H1 (cell line): ENCODE data around the gene TOP3B. TPM values are rescaled to one million over a fixed set of nuclear protein-coding genes. Genes with fewer than 3 reads are reported as not detected.

Source experiments
- CTCF ChIA-PET: fragments of 300-600 bp; sonication (Branson Sonifier 250); formaldehyde crosslinking; loops from one replicate; lab custom pipeline; 2021; ENCODE audit not compliant: partially characterized antibody; lab: Charles Lee
- POLR2A ChIA-PET: fragments of 300-600 bp; sonication (Branson Sonifier 250); formaldehyde crosslinking; loops from one replicate; lab custom pipeline; 2021; ENCODE audit warnings: inconsistent platforms; ENCODE audit not compliant: partially characterized antibody; lab: Charles Lee
- DNase-seq, 2 experiments: peaks; one replicate each; pipeline versions ENCODE4 v3.0.0 to v3.0.0-alpha.2; 2010 to 2022; ENCODE audit warnings: low spot score in 2 of 2, low read depth in 1 of 2, mixed read lengths in 1 of 2
- FAIRE-seq: peaks from 2 replicates; lab custom pipeline; 2011; peaks lifted over from hg19 to GRCh38; lab: Jason Lieb, UNC
- H2AFZ ChIP-seq: 2 replicates; pipeline ENCODE4 v1.8.1; 2012; ENCODE audit warnings: low read length, inconsistent platforms
- H2AK5ac ChIP-seq: 2 replicates; pipeline ENCODE4 v1.6.1; 2013; ENCODE audit warnings: low read depth, low read length
- H2BK120ac ChIP-seq: replicated peaks from 2 replicates; pipeline ENCODE3; 2013; ENCODE audit warnings: low read depth, low read length, inconsistent platforms
- H2BK12ac ChIP-seq: 2 replicates; pipeline ENCODE4 v1.6.1; 2013; ENCODE audit warnings: low read depth, low read length
- H2BK15ac ChIP-seq: 2 replicates; pipeline ENCODE4 v1.6.1; 2013; ENCODE audit warnings: low read length
- H2BK20ac ChIP-seq: 2 replicates; pipeline ENCODE4 v1.6.1; 2013; ENCODE audit warnings: low read length
- H2BK5ac ChIP-seq: 2 replicates; pipeline ENCODE4 v1.6.1; 2013; ENCODE audit warnings: low read depth, low read length
- H3K14ac ChIP-seq: 2 replicates; pipeline ENCODE4 v1.6.1; 2013; ENCODE audit warnings: inconsistent platforms; ENCODE audit not compliant: insufficient read length
- H3K18ac ChIP-seq: 2 replicates; pipeline ENCODE4 v1.6.1; 2013; ENCODE audit warnings: low read length; ENCODE audit errors: extremely low read depth
- H3K23ac ChIP-seq: 2 replicates; pipeline ENCODE4 v1.6.1; 2013; ENCODE audit warnings: inconsistent platforms; ENCODE audit not compliant: insufficient read length
- H3K23me2 ChIP-seq: 2 replicates; pipeline ENCODE4 v1.6.1; 2013; ENCODE audit warnings: low read depth, low read length
- H3K27ac ChIP-seq: 2 replicates; pipeline ENCODE4 v1.6.1; 2011; ENCODE audit warnings: low read depth, low read length, inconsistent platforms
- H3K27me3 ChIP-seq, 4 experiments: replicated peaks in 1 of 4; 1 replicate in 1 of 4; 2 replicates in 3 of 4; pipeline versions ENCODE4 v1.6.1 to v1.8.1; 2011 to 2013; ENCODE audit warnings: low read length in 3 of 4, mild to moderate bottlenecking in 3 of 4, inconsistent platforms in 2 of 4, mixed read lengths in 2 of 4, moderate library complexity in 1 of 4; ENCODE audit not compliant: control insufficient read depth in 3 of 4, insufficient read depth in 3 of 4; ENCODE audit errors: extremely low read depth in 1 of 4
- H3K36me3 ChIP-seq, 4 experiments: 2 replicates each; pipeline versions ENCODE4 v1.6.1 to v1.8.1; 2011 to 2013; ENCODE audit warnings: mild to moderate bottlenecking in 4 of 4, low read length in 3 of 4, moderate library complexity in 2 of 4, control low read depth in 1 of 4, inconsistent platforms in 1 of 4; ENCODE audit not compliant: insufficient read depth in 4 of 4, control insufficient read depth in 2 of 4
- H3K4ac ChIP-seq: replicated peaks from 2 replicates; pipeline ENCODE3; 2013; ENCODE audit warnings: low read length, low read depth, mixed read lengths, inconsistent platforms; ENCODE audit not compliant: insufficient read length
- H3K4me1 ChIP-seq, 4 experiments: replicated peaks in 1 of 4; 1 replicate in 1 of 4; 2 replicates in 3 of 4; pipeline versions ENCODE4 v1.6.1 to v1.8.1; 2011 to 2013; ENCODE audit warnings: low read length in 3 of 4, inconsistent platforms in 2 of 4, mixed read lengths in 1 of 4; ENCODE audit not compliant: insufficient read depth in 4 of 4, control insufficient read depth in 3 of 4
- H3K4me2 ChIP-seq, 2 experiments: 2 replicates each; pipeline versions ENCODE4 v1.6.1 to v1.8.1; 2011 to 2013; ENCODE audit warnings: low read depth in 2 of 2, low read length in 2 of 2, control low read depth in 1 of 2, inconsistent platforms in 1 of 2, mild to moderate bottlenecking in 1 of 2; ENCODE audit not compliant: insufficient read depth in 1 of 2
- H3K4me3 ChIP-seq, 4 experiments: fragments of 200-600, 300-600 bp in 1 of 4; sonication (generic), shearing (Covaris generic), sonication (Bioruptor Twin) in 1 of 4; 2 replicates each; pipeline versions ENCODE4 v1.5.1 to v1.8.1; 2011 to 2016; ENCODE audit warnings: low read length in 4 of 4, low read depth in 3 of 4, control low read depth in 2 of 4, inconsistent platforms in 2 of 4, mild to moderate bottlenecking in 2 of 4, mixed read lengths in 1 of 4, moderate library complexity in 1 of 4; ENCODE audit not compliant: insufficient read depth in 2 of 4; ENCODE audit errors: extremely low read depth in 1 of 4
- H3K56ac ChIP-seq: replicated peaks from 2 replicates; pipeline ENCODE3; 2013; ENCODE audit warnings: low read depth, mild to moderate bottlenecking, mixed read lengths, low read length, inconsistent platforms; ENCODE audit not compliant: insufficient read length
- H3K79me1 ChIP-seq: 2 replicates; pipeline ENCODE4 v1.6.1; 2013; ENCODE audit warnings: low read depth, low read length, control low read depth
- H3K79me2 ChIP-seq, 2 experiments: 2 replicates each; pipeline versions ENCODE4 v1.6.1 to v1.8.1; 2012 to 2013; ENCODE audit warnings: low read length in 2 of 2, mild to moderate bottlenecking in 2 of 2, inconsistent platforms in 1 of 2; ENCODE audit not compliant: insufficient read depth in 2 of 2, control insufficient read depth in 1 of 2
- H3K9ac ChIP-seq, 4 experiments: replicated peaks in 1 of 4; 1 replicate in 1 of 4; 2 replicates in 3 of 4; pipeline versions ENCODE4 v1.6.1 to v1.8.1; 2011 to 2013; ENCODE audit warnings: low read depth in 3 of 4, low read length in 3 of 4, control low read depth in 2 of 4, mild to moderate bottlenecking in 2 of 4, moderate library complexity in 2 of 4, inconsistent platforms in 1 of 4; ENCODE audit errors: extremely low read depth in 1 of 4
- H3K9me3 ChIP-seq, 2 experiments: 2 replicates each; pipeline versions ENCODE4 v1.6.1 to v1.8.1; 2012 to 2013; ENCODE audit warnings: mild to moderate bottlenecking in 2 of 2, moderate library complexity in 2 of 2, control low read depth in 1 of 2, inconsistent platforms in 1 of 2, low read depth in 1 of 2, low read length in 1 of 2, mixed read lengths in 1 of 2; ENCODE audit not compliant: insufficient read depth in 2 of 2
- H4K20me1 ChIP-seq, 2 experiments: replicated peaks in 1 of 2; 2 replicates each; pipeline versions ENCODE3 to v1.8.1; 2011 to 2013; ENCODE audit warnings: inconsistent platforms in 2 of 2, low read length in 2 of 2, mild to moderate bottlenecking in 1 of 2; ENCODE audit not compliant: insufficient read depth in 2 of 2, control insufficient read depth in 1 of 2
- H4K5ac ChIP-seq: 2 replicates; pipeline ENCODE4 v1.6.1; 2013; ENCODE audit warnings: low read length, low read depth, mixed read lengths, inconsistent platforms; ENCODE audit not compliant: insufficient read length
- H4K8ac ChIP-seq: 2 replicates; pipeline ENCODE4 v1.8.0; 2013; ENCODE audit warnings: mild to moderate bottlenecking, moderate library complexity, low read length, inconsistent platforms; ENCODE audit not compliant: insufficient read depth; ENCODE audit errors: extremely low read depth
- H4K91ac ChIP-seq: replicated peaks from 2 replicates; pipeline ENCODE3; 2013; ENCODE audit warnings: low read length, mixed read lengths, inconsistent platforms; ENCODE audit not compliant: insufficient read length
- BACH1 ChIP-seq: IDR thresholded peaks from 2 replicates; pipeline ENCODE4 v1.6.1; 2012; ENCODE audit warnings: low read length, improper control_type of control experiment
- BRCA1 ChIP-seq: IDR thresholded peaks from 2 replicates; pipeline ENCODE4 v1.6.1; 2012; ENCODE audit warnings: low read depth, low read length, improper control_type of control experiment
- CBX5 ChIP-seq: fragments of 300-800, 300-1000 bp; sonication (generic); IDR thresholded peaks from 2 replicates; pipeline ENCODE4 v1.7.1; 2016; ENCODE audit warnings: antibody characterized with exemption, low read length, low read depth
- CREB1 ChIP-seq: IDR thresholded peaks from 2 replicates; pipeline ENCODE4 v1.6.1; 2012; ENCODE audit warnings: inconsistent platforms
- FOSL1 ChIP-seq: IDR thresholded peaks from 2 replicates; pipeline ENCODE4 v1.6.1; 2011; ENCODE audit warnings: mild to moderate bottlenecking, low read depth, low read length, moderate library complexity; ENCODE audit not compliant: insufficient read depth
- GTF2F1 ChIP-seq: IDR thresholded peaks from 2 replicates; pipeline ENCODE4 v1.6.1; 2012; ENCODE audit warnings: low read depth, low read length, improper control_type of control experiment, borderline replicate concordance
- HDAC6 ChIP-seq: IDR thresholded peaks from one replicate; pipeline ENCODE4 v1.7.1; 2012; ENCODE audit warnings: low read depth, mild to moderate bottlenecking, inconsistent platforms, low read length, moderate library complexity
- PHF8 ChIP-seq: fragments of 200-600 bp; sonication (generic); conservative IDR thresholded peaks from 2 replicates; pipeline ENCODE4 v1.7.1; 2012; ENCODE audit warnings: low read depth, mild to moderate bottlenecking, inconsistent platforms, low read length, moderate library complexity
- RAD21 ChIP-seq, 2 experiments: IDR thresholded peaks in 1 of 2; conservative IDR thresholded peaks in 1 of 2; 2 replicates each; pipeline ENCODE4 v1.6.1; 2011; ENCODE audit warnings: low read depth in 2 of 2, low read length in 2 of 2, improper control_type of control experiment in 1 of 2, inconsistent platforms in 1 of 2, mild to moderate bottlenecking in 1 of 2, moderate library complexity in 1 of 2
- RBBP5 ChIP-seq: IDR thresholded peaks from 2 replicates; pipeline ENCODE4 v1.7.1; 2012; ENCODE audit warnings: low read depth, mild to moderate bottlenecking, inconsistent platforms, low read length, moderate library complexity, borderline replicate concordance
- RNF2 ChIP-seq: fragments of 200-900, 300-1000 bp; sonication (generic); IDR thresholded peaks from 2 replicates; pipeline ENCODE4 v1.7.1; 2016; ENCODE audit warnings: borderline replicate concordance, low read depth, mild to moderate bottlenecking, antibody characterized with exemption, low read length; ENCODE audit not compliant: poor library complexity, severe bottlenecking; ENCODE audit errors: missing control alignments
- TAF7 ChIP-seq: optimal IDR thresholded peaks from 2 replicates; pipeline ENCODE3; 2011; ENCODE audit warnings: low read depth, mild to moderate bottlenecking, inconsistent platforms, low read length, moderate library complexity, borderline replicate concordance
- TEAD4 ChIP-seq: IDR thresholded peaks from 2 replicates; pipeline ENCODE4 v1.6.1; 2012; ENCODE audit warnings: low read depth, low read length, inconsistent platforms, mixed read lengths
- WGBS, 2 experiments: shearing (Covaris generic) in 1 of 2; methylation state at CpG; one replicate each; pipeline versions ENCODE4 v1.1.6 to v1.1.7; 2013 to 2015; ENCODE audit warnings: low lambda C conversion rate in 2 of 2, mixed read lengths in 2 of 2, inconsistent platforms in 1 of 2, low coverage in 1 of 2, missing lambda C conversion rate in 1 of 2; ENCODE audit not compliant: insufficient replicate concordance in 2 of 2, insufficient coverage in 1 of 2, insufficient read length in 1 of 2; ENCODE audit errors: extremely low coverage in 1 of 2, missing lambda C conversion rate in 1 of 2; 5-methylcytosine and 5-hydroxymethylcytosine counted together
- polyA plus RNA-seq, 7 experiments: library from polyadenylated mRNA; depleted of rRNA in 3 of 7; stranded (reverse) in 5 of 7; unstranded in 2 of 7; fragments of >200 nt in 5 of 7; fragments of 200-250 nt in 2 of 7; gene quantifications; 1 replicate in 5 of 7; 2 replicates in 1 of 7; 4 replicates in 1 of 7; pipeline versions ENCODE4 v1.2.1 to v1.2.3, GENCODE V29; 2011 to 2013; ENCODE audit warnings: missing spikeins in 2 of 7, mixed read lengths in 2 of 7
- total RNA-seq: library from RNA; stranded (reverse); fragmentation: NEBNext Ultra II Directional; extraction: Animal tissue kit (Norgen Biotek cat#: 25700); gene quantifications from 2 replicates; pipeline ENCODE4 v1.2.1, GENCODE V29; 2021
- TF ChIP-seq, protein P1 (sequence below): IDR thresholded peaks from 2 replicates; pipeline ENCODE4 v1.6.1; 2012; ENCODE audit warnings: inconsistent platforms

The TOP3B gene
- total and polyA plus RNA-seq, 2 of the 8 experiments (the other 6 are each of a cell fraction or from before 2014, with no cell fraction given) = 30.4 to 52.8 TPM

DNA sequence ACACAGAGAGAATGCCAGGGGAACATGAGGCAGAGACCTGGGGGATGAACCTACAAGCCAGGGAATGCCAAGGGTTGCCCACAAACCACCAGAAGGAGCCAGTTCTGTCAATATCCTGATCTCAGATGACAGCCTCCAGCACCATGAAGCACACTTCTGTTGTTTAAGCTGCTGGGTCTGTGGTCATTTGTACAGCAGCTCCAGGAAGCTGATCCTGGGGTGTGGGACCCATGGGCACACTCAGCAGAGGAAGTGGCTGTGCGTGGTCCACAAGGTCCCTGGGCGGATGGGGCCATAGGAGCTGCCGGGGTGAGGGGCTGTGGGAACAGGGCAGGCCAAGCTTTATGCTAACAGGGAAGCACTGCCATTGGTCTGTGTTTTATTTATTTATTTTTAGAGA is 42.1 kb downstream of the TOP3B start:
- 97% methylated on average over 3 of the region's 3 CpGs; no CpG with 5 or more reads in 1 of the 2 experiments for WGBS, 2 experiments
- H2BK12ac ChIP-seq = no peak overlapping the region
- H2BK15ac ChIP-seq = no peak overlapping the region
- no peaks in the 10 kb centered on the region for H3K27me3 ChIP-seq
- peaks cover 0 to 7% (median under 1%) of the 10 kb centered on the region in 4 experiments; a peak in 4 of 7 replicates for H3K4me1 ChIP-seq
- no peak overlapping the region for H4K91ac ChIP-seq
- H2BK20ac ChIP-seq = no peak overlapping the region
- no peaks in the 10 kb centered on the region for H3K9me3 ChIP-seq
- no peak overlapping the region for H3K27ac ChIP-seq
- DNase-seq (no peak), FAIRE-seq (no peak)
- no peak overlapping the region for H4K5ac ChIP-seq
- H3K79me1 ChIP-seq = no peaks in the 10 kb centered on the region
- no peaks in the 10 kb centered on the region for H3K36me3 ChIP-seq
- peaks cover 0 to 3% of the 10 kb centered on the region in 2 experiments for H4K20me1 ChIP-seq
- H3K4ac ChIP-seq = no peak overlapping the region
- H3K4me3 ChIP-seq = no peak overlapping the region
- H3K23me2 ChIP-seq = no peaks in the 10 kb centered on the region
- ChIA-PET CTCF (interaction anchor here (0.6 to 7.4 kb wide), 5 partner anchors 10 to 151 kb away, joined by 3 to 60 read pairs (median 3); partner anchors contain the start of gene PPM1F), POLR2A (interaction anchor here (0.6 to 0.8 kb wide), 2 partner anchors 13 to 18 kb away, joined by 3 read pairs; no protein-coding TSS in a partner anchor)
- H3K18ac ChIP-seq = no peak overlapping the region
- no peak overlapping the region for H2BK5ac ChIP-seq
- H3K4me2 ChIP-seq = no peak overlapping the region
- no peaks in the 10 kb centered on the region for H3K79me2 ChIP-seq
- H3K14ac ChIP-seq = no peak overlapping the region
- H2AFZ ChIP-seq = no peak overlapping the region
- no peak overlapping the region for H3K56ac ChIP-seq
- H4K8ac ChIP-seq = no peak overlapping the region
- H2BK120ac ChIP-seq = no peak overlapping the region
- no peak overlapping the region for H3K23ac ChIP-seq
- no peak overlapping the region for H2AK5ac ChIP-seq
- no peak overlapping the region for H3K9ac ChIP-seq
- TF ChIP-seq CBX5 (no peak), GTF2F1 (no peak), BRCA1 (no peak), RNF2 (no peak), RAD21 (IDR thresholded peaks at IDR 0.05 in 1 of 2, conservative IDR thresholded peaks at IDR 0.05 in 1 of 2; ENCODE audit: low read depth in 2 of 2, low read length in 2 of 2) (no peak), TEAD4 (no peak), PHF8 (no peak), BACH1 (no peak), CREB1 (no peak), HDAC6 (no peak), TAF7 (no peak), RBBP5 (no peak), FOSL1 (no peak)
- TF ChIP-seq, protein P1, sequence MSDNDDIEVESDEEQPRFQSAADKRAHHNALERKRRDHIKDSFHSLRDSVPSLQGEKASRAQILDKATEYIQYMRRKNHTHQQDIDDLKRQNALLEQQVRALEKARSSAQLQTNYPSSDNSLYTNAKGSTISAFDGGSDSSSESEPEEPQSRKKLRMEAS = no peak
